ENCODE data around the gene PRKRIP1.
"Not testable (repeated sequence)": the region's sequence is repeated elsewhere in the genome, so short reads cannot be mapped to it uniquely, and the experiment has no call there.

The PRKRIP1 gene

DNA sequence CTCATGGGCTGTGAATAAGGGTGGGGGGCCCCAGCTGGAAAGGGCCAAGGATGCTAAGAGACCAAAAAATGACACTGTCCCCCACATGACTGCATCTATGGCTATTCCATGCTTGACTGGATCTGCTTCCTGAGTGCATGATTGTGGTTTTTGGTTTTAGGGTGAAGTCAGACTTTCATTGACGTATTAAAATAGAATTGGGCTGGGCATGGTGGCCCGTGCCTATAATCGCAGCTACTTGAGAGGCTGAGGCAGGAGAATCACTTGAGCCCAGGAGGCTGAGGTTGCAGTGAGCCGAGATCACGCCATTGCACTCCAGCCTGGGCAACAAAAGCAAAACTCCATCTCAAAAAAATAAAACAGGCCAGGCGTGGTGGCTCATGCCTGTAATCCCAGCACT is 12.4 kb downstream of the PRKRIP1 start:
- H3K27ac ChIP-seq (ENCODE audit: low read depth, low read length); H3K27me3 ChIP-seq (ENCODE audit: control insufficient read depth, insufficient read depth, low read length); H3K4me3 ChIP-seq (ENCODE audit: low read length); H3K4me1 ChIP-seq (ENCODE audit: control insufficient read depth, insufficient read depth, low read length); H3K9ac ChIP-seq (ENCODE audit: low read length): not testable (repeated sequence)
- peaks cover 33% of the 10 kb centered on the region for H3K36me3 ChIP-seq (ENCODE audit: control insufficient read depth, insufficient read depth, low read length)

DNA sequence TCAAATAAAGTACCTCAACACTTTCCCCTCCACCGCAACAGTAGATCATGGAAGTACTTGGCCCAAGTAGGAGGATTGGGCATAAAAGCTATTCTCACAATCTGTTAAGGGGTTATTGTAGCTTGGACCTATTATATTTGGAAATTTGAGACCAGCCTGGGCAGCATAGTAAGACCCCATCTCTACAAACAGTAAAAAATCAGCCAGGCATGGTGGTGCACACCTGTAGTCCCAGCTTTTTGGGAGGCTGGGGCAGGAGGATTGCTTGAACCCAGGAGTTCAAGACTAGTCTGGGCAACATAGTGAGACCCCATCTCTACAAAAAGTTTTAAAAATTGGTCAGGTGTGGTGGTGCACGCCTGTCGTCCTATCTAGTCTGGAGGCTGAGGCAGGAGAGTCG is 13.2 kb downstream of the PRKRIP1 start:
- Histone ChIP-seq H3K27me3 (ENCODE audit: control insufficient read depth, insufficient read depth, low read length) (no peaks in the 10 kb centered on the region), H3K9ac (ENCODE audit: low read length) (no peak overlapping the region), H3K27ac (ENCODE audit: low read depth, low read length) (no peak overlapping the region), H3K36me3 (ENCODE audit: control insufficient read depth, insufficient read depth, low read length) (peaks cover 29% of the 10 kb centered on the region), H3K4me1 (ENCODE audit: control insufficient read depth, insufficient read depth, low read length) (peaks cover 2% of the 10 kb centered on the region), H3K4me3 (ENCODE audit: low read length) (no peak overlapping the region)

DNA sequence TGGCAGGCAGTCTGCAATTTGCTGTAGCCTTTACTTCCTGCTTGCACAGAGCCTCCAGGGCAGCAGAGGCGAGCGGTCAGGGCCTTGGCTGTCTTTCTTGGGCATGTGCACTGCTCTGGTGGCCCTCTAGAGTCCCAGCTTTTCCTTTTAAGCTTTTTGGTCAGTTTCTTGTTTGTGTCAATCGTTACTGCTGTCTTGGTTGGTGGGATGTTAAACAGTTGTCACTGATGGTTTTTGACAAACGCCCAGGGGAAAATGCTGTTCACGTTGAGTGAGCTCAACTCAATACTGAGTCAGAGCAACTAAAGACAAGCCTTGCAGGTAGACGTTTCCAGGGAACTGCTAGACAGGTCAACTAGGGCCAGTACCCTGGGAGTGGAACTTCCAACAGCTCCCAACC is 14.0 kb downstream of the PRKRIP1 start:
- H3K9ac ChIP-seq (ENCODE audit: low read length): no peak overlapping the region
- H3K36me3 ChIP-seq (ENCODE audit: control insufficient read depth, insufficient read depth, low read length): peaks cover 25% of the 10 kb centered on the region
- H3K27me3 ChIP-seq (ENCODE audit: control insufficient read depth, insufficient read depth, low read length): no peaks in the 10 kb centered on the region
- H3K4me3 ChIP-seq (ENCODE audit: low read length): no peak overlapping the region
- H3K27ac ChIP-seq (ENCODE audit: low read depth, low read length): no peak overlapping the region
- H3K4me1 ChIP-seq (ENCODE audit: control insufficient read depth, insufficient read depth, low read length): peaks cover 2% of the 10 kb centered on the region

DNA sequence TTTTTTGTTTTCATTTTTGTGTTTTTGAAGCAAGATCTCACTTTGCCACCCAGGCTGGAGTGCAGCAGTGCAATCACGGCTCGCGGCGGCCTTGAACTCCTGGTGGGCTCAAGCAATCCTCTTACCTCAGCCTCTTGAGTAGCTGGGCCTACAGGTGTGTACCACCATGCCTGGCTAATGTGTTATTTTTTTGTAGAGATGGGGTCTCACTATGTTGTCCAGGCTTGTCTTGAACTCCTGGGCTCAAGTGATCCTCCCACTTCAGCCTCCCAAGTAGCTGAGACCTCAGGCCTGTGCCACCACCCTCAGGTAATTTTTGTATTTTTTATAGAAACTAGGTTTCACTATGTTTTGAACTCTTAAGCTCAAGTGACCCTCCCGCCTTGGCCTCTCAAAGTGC is 14.8 kb downstream of the PRKRIP1 start:
- Histone ChIP-seq H3K36me3 (ENCODE audit: control insufficient read depth, insufficient read depth, low read length) (peaks cover 21% of the 10 kb centered on the region), H3K4me3 (ENCODE audit: low read length) (no peak overlapping the region), H3K27me3 (ENCODE audit: control insufficient read depth, insufficient read depth, low read length) (no peaks in the 10 kb centered on the region), H3K9ac (ENCODE audit: low read length) (no peak overlapping the region), H3K4me1 (ENCODE audit: control insufficient read depth, insufficient read depth, low read length) (peaks cover 2% of the 10 kb centered on the region), H3K27ac (ENCODE audit: low read depth, low read length) (no peak overlapping the region)

DNA sequence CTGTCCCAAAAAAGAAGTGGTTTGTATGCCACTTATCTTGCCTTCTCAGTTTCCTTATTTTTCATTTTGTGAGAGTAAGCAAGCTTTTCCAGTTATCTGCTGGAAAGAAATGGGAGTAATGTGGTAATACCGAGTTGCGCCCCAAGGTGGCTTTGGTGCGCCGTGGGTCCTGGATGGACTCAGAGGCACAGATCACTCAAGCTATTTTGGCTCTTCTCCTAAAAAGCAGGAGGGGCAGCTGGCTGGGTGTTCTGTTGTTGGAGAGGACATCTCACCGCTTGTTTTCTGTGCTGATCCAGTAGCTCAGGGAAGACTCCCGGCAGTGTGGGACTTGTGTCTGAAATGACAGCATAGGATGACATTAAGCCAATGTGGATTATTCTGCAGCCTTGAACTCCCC is 16.4 kb downstream of the PRKRIP1 start:
- peaks cover 2% of the 10 kb centered on the region for H3K4me1 ChIP-seq (ENCODE audit: control insufficient read depth, insufficient read depth, low read length)
- H3K4me3 ChIP-seq (ENCODE audit: low read length): no peak overlapping the region
- H3K27ac ChIP-seq (ENCODE audit: low read depth, low read length): no peak overlapping the region
- H3K9ac ChIP-seq (ENCODE audit: low read length): no peak overlapping the region
- H3K36me3 ChIP-seq (ENCODE audit: control insufficient read depth, insufficient read depth, low read length): peaks cover 17% of the 10 kb centered on the region
- no peaks in the 10 kb centered on the region for H3K27me3 ChIP-seq (ENCODE audit: control insufficient read depth, insufficient read depth, low read length)

DNA sequence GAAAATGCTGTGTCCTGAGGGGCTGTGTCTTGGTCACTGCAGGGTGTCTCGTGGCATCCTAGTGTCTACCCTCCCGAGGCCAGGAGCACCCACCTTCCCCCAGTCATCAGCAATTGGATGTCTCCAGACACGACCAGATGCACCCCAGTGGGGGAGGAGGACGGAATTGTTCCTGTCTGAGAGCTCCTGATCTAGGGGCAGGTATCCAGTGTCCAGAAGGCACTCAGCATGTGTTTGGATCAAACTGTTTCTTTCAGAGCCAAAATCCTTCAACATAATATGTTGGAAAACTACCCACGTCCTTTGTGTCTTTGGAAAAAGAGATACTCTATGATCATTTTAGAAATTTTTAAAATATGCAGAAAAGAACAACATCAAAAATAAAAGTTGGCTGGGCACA is 16.9 kb downstream of the PRKRIP1 start:
- H3K9ac ChIP-seq (ENCODE audit: low read length): no peak overlapping the region
- peaks cover 2% of the 10 kb centered on the region for H3K4me1 ChIP-seq (ENCODE audit: control insufficient read depth, insufficient read depth, low read length)
- no peak overlapping the region for H3K27ac ChIP-seq (ENCODE audit: low read depth, low read length)
- no peaks in the 10 kb centered on the region for H3K27me3 ChIP-seq (ENCODE audit: control insufficient read depth, insufficient read depth, low read length)
- peaks cover 12% of the 10 kb centered on the region for H3K36me3 ChIP-seq (ENCODE audit: control insufficient read depth, insufficient read depth, low read length)
- H3K4me3 ChIP-seq (ENCODE audit: low read length): no peak overlapping the region

DNA sequence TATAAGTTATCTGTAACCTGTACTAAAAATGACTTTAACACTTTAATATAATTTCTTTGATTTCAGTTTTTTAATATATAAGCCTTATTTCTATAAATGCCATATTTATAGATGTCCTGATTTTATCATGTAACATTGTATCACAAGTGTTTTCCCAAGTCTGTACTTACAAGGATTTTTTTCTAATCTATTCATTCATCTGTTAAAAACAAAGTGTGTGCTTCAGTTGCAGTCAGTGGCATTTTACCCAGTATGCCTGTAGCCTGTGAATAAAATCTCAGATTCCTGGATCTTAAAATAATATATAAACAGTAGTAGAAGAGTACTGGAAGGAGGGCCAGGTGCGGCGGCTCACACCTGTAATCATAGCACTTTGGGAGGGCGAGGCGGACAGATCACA is 17.4 kb downstream of the PRKRIP1 start:
- H3K9ac ChIP-seq (ENCODE audit: low read length): no peak overlapping the region
- H3K36me3 ChIP-seq (ENCODE audit: control insufficient read depth, insufficient read depth, low read length): peaks cover 12% of the 10 kb centered on the region
- H3K4me3 ChIP-seq (ENCODE audit: low read length): no peak overlapping the region
- no peak overlapping the region for H3K27ac ChIP-seq (ENCODE audit: low read depth, low read length)
- no peaks in the 10 kb centered on the region for H3K27me3 ChIP-seq (ENCODE audit: control insufficient read depth, insufficient read depth, low read length)
- peaks cover 2% of the 10 kb centered on the region for H3K4me1 ChIP-seq (ENCODE audit: control insufficient read depth, insufficient read depth, low read length)

DNA sequence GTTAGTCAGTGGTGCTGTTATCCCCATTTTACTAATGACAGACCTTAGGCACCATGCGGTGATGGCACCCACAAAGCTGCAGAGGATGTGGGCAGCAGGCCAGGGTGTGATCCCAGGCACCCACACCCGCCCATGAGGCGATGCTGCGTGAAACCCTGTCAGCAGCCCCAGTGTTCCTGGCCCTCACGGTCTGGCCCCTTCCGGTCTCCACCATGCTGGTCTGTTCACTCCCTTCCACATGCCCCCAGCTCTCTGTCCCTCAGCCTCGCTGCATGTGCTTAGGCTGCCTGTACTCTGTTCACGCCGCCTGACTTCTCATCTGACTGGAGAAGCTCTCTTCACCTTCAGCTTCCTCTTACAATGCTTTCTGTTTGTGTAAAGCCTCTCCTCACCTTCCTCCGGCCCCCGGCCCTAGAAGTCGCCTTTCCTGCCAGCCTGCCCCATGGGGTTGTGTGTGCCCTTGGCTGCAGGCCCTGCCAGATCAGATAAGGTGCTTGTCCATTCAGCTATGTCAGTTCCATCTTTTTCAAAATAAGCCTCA is 19.6 kb downstream of the PRKRIP1 start:
- Histone ChIP-seq H3K4me1 (ENCODE audit: control insufficient read depth, insufficient read depth, low read length) (peaks cover 2% of the 10 kb centered on the region), H3K27ac (ENCODE audit: low read depth, low read length) (no peak overlapping the region), H3K9ac (ENCODE audit: low read length) (no peak overlapping the region), H3K36me3 (ENCODE audit: control insufficient read depth, insufficient read depth, low read length) (peaks cover 7% of the 10 kb centered on the region), H3K4me3 (ENCODE audit: low read length) (no peak overlapping the region), H3K27me3 (ENCODE audit: control insufficient read depth, insufficient read depth, low read length) (no peaks in the 10 kb centered on the region)

DNA sequence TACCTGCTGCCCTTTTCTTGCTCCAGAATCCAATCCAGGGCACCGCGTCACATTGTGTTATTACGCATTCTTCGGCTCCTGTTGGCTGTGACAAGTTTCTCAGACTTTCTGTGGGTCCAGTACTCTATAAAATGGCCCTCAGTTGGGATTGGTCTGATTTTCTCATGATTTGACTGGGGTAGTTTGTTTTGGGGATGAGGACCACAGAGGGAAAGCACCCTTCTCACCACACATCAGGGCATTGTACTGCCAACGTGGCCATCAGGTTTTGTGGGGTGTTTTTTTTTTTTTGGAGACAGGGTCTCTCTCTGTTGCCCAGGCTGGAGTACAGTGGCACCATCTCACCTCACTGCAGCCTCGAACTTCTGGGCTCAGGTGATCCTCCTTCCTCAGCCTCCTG is 20.2 kb downstream of the PRKRIP1 start:
- no peak overlapping the region for H3K4me3 ChIP-seq (ENCODE audit: low read length)
- H3K27ac ChIP-seq (ENCODE audit: low read depth, low read length): no peak overlapping the region
- peaks cover 2% of the 10 kb centered on the region for H3K4me1 ChIP-seq (ENCODE audit: control insufficient read depth, insufficient read depth, low read length)
- no peaks in the 10 kb centered on the region for H3K27me3 ChIP-seq (ENCODE audit: control insufficient read depth, insufficient read depth, low read length)
- no peak overlapping the region for H3K9ac ChIP-seq (ENCODE audit: low read length)
- peaks cover 11% of the 10 kb centered on the region for H3K36me3 ChIP-seq (ENCODE audit: control insufficient read depth, insufficient read depth, low read length)

DNA sequence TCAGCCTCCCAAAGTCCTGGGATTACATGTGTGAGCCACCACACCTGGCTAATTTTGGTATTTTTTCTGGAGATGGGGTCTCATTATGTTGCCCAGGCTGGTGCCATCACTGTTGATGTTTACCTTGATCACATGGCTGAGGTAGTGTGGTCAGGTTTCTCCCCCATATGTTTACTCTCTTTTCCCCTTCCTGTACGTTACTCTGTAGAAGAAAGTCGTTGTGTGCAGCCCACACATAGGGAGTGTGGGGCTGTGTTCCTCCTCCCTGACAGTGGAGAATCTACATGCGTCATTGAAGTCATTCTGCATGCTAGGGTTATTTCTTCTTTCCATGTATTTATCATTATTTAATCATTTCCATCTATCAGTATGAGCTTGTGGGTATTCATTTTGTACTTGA is 20.9 kb downstream of the PRKRIP1 start:
- peaks cover 2% of the 10 kb centered on the region for H3K4me1 ChIP-seq (ENCODE audit: control insufficient read depth, insufficient read depth, low read length)
- H3K9ac ChIP-seq (ENCODE audit: low read length): no peak overlapping the region
- H3K36me3 ChIP-seq (ENCODE audit: control insufficient read depth, insufficient read depth, low read length): peaks cover 11% of the 10 kb centered on the region
- H3K27ac ChIP-seq (ENCODE audit: low read depth, low read length): no peak overlapping the region
- no peak overlapping the region for H3K4me3 ChIP-seq (ENCODE audit: low read length)
- no peaks in the 10 kb centered on the region for H3K27me3 ChIP-seq (ENCODE audit: control insufficient read depth, insufficient read depth, low read length)

DNA sequence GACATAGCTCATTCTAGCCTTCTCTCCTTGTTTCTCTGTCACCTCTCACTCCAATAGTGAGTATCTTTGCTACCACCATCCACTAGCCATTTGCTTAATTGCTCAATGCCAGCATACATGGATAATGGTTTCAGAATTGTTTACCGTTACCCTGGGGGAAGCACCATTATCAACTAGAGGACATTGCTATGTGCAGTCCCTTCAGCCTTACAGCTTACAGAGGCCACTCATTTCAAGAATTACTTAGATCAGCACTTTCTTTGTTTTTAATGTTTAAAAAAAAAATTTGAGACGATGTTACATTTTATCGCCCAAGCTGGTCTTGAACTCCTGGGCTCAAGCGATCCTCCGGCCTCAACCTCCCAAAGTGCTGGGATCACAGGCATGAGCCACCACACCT is 22.4 kb downstream of the PRKRIP1 start:
- Histone ChIP-seq H3K4me3 (ENCODE audit: low read length) (no peak overlapping the region), H3K27ac (ENCODE audit: low read depth, low read length) (no peak overlapping the region), H3K9ac (ENCODE audit: low read length) (no peak overlapping the region), H3K4me1 (ENCODE audit: control insufficient read depth, insufficient read depth, low read length) (no peaks in the 10 kb centered on the region), H3K27me3 (ENCODE audit: control insufficient read depth, insufficient read depth, low read length) (no peaks in the 10 kb centered on the region), H3K36me3 (ENCODE audit: control insufficient read depth, insufficient read depth, low read length) (peaks cover 11% of the 10 kb centered on the region)

DNA sequence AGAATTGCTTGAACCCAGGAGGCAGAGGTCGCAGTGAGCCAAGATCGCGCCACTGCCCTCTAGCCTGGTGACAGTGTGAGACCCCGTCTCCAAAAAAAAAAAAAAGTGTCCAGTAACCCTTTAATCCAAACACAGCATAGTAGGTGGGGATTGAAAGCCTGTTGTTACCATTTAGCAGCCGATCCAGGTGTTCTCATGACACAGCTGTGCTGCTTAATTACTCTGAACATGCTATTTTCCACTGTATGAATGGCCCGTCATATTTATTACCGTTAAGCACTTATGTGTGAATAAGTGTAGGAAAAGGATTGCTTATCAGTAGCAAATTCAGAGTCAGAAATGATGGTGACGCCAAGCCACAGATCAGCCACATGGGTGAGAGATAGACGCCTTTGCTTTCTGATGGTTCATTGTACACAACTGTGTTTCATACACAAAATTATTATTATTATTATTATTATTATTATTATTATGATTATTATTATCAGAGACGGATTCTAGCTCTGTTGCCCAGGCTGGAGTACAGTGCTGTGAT is 25.6 kb downstream of the PRKRIP1 start:
- no peak overlapping the region for H3K27ac ChIP-seq (ENCODE audit: low read depth, low read length)
- no peak overlapping the region for H3K4me3 ChIP-seq (ENCODE audit: low read length)
- H3K36me3 ChIP-seq (ENCODE audit: control insufficient read depth, insufficient read depth, low read length): peaks cover 17% of the 10 kb centered on the region
- H3K4me1 ChIP-seq (ENCODE audit: control insufficient read depth, insufficient read depth, low read length): no peaks in the 10 kb centered on the region
- no peaks in the 10 kb centered on the region for H3K27me3 ChIP-seq (ENCODE audit: control insufficient read depth, insufficient read depth, low read length)
- H3K9ac ChIP-seq (ENCODE audit: low read length): no peak overlapping the region

DNA sequence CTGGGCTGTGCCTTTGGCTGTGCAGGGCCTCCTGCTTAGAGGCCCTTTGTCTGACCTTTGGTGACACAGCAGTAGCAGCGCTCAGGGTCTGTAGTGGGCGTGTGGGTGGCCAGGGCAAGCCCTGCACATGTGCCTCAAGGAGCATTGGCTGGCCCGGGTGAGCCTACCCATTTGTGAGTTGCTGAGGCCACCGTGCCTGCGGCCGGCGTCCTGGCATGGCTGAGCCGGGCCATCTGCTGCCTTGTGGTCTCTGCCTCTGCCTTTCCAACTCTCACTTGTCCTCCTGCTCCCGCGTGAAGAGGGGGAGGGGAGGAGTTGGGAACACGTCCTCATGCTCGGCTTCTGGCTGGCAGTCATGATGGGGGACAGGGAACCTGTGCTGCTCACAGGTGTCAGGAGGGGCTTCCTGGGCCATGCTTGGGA is 28.0 kb downstream of the PRKRIP1 start:
- H3K9ac ChIP-seq (ENCODE audit: low read length): no peak overlapping the region
- H3K36me3 ChIP-seq (ENCODE audit: control insufficient read depth, insufficient read depth, low read length): peaks cover 12% of the 10 kb centered on the region
- no peaks in the 10 kb centered on the region for H3K27me3 ChIP-seq (ENCODE audit: control insufficient read depth, insufficient read depth, low read length)
- no peak overlapping the region for H3K4me3 ChIP-seq (ENCODE audit: low read length)
- no peaks in the 10 kb centered on the region for H3K4me1 ChIP-seq (ENCODE audit: control insufficient read depth, insufficient read depth, low read length)
- H3K27ac ChIP-seq (ENCODE audit: low read depth, low read length): no peak overlapping the region

Measured in rectal smooth muscle tissue (tissue), 1 donor.